Liver (tissue), 9 donors: ENCODE measurements around the gene GHRHR. TPM values are rescaled to one million over a fixed set of nuclear protein-coding genes. Genes with fewer than 3 reads are reported as not detected.

ENCODE experiments used
- DNase-seq: peaks from one replicate; pipeline ENCODE4 v3.0.0-alpha.2; 2017; ENCODE audit warnings: low spot score
- H3K27ac ChIP-seq, 2 donors: one replicate each; pipeline ENCODE4 v1.7.0; 2013; ENCODE audit warnings: inconsistent platforms in 2 of 2, low read length in 2 of 2, control low read depth in 1 of 2, low read depth in 1 of 2, mild to moderate bottlenecking in 1 of 2
- H3K27me3 ChIP-seq, 4 donors: one replicate each; pipeline versions ENCODE4 v1.6.1 to v1.7.0; 2013; ENCODE audit warnings: low read length in 3 of 4, inconsistent platforms in 1 of 4, mild to moderate bottlenecking in 1 of 4, moderate library complexity in 1 of 4; ENCODE audit not compliant: control insufficient read depth in 4 of 4, insufficient read depth in 4 of 4
- H3K36me3 ChIP-seq, 4 donors: one replicate each; pipeline versions ENCODE4 v1.6.1 to v1.7.0; 2013; ENCODE audit warnings: low read length in 3 of 4, mild to moderate bottlenecking in 3 of 4, low read depth in 1 of 4, moderate library complexity in 1 of 4; ENCODE audit not compliant: control insufficient read depth in 4 of 4, insufficient read depth in 3 of 4
- H3K4me1 ChIP-seq, 4 donors: one replicate each; pipeline versions ENCODE4 v1.6.1 to v1.7.0; 2013; ENCODE audit warnings: low read length in 3 of 4, mild to moderate bottlenecking in 3 of 4, moderate library complexity in 1 of 4; ENCODE audit not compliant: control insufficient read depth in 4 of 4, insufficient read depth in 4 of 4
- H3K4me3 ChIP-seq, 3 donors: one replicate each; pipeline versions ENCODE4 v1.6.1 to v1.7.0; 2013; ENCODE audit warnings: low read length in 3 of 3, control low read depth in 1 of 3, low read depth in 1 of 3, mild to moderate bottlenecking in 1 of 3
- H3K9ac ChIP-seq, 2 donors: one replicate each; pipeline ENCODE4 v1.7.0; 2013; ENCODE audit warnings: low read length in 2 of 2, mild to moderate bottlenecking in 2 of 2, moderate library complexity in 2 of 2, control low read depth in 1 of 2, low read depth in 1 of 2
- H3K9me3 ChIP-seq, 4 donors: one replicate each; pipeline versions ENCODE4 v1.6.1 to v1.7.0; 2013; ENCODE audit warnings: low read length in 3 of 4; ENCODE audit not compliant: control insufficient read depth in 4 of 4
- CTCF ChIP-seq: fragments of 150-350 bp; IDR thresholded peaks from 2 replicates; pipeline ENCODE4 v1.5.1; 2017; ENCODE audit warnings: improper control_type of control experiment, low read depth, low read length; ENCODE audit not compliant: missing input control
- EGR1 ChIP-seq, 2 donors: IDR thresholded peaks; 2 replicates each; pipeline ENCODE4 v1.6.1; 2016 to 2018; ENCODE audit warnings: antibody characterized with exemption in 2 of 2, low read depth in 2 of 2
- FOXA1 ChIP-seq: IDR thresholded peaks from 2 replicates; pipeline ENCODE4 v1.6.1; 2016; ENCODE audit warnings: antibody characterized with exemption
- FOXA2 ChIP-seq: IDR thresholded peaks from 2 replicates; pipeline ENCODE4 v1.6.1; 2016; ENCODE audit warnings: antibody characterized with exemption
- GABPA ChIP-seq, 2 donors: IDR thresholded peaks in 1 of 2; conservative IDR thresholded peaks in 1 of 2; 2 replicates each; pipeline ENCODE4 v1.6.1; 2016; ENCODE audit warnings: antibody characterized with exemption in 2 of 2, mild to moderate bottlenecking in 1 of 2, moderate library complexity in 1 of 2
- HNF4A ChIP-seq, 2 donors: conservative IDR thresholded peaks; 2 replicates each; pipeline ENCODE4 v1.6.1; 2016; ENCODE audit warnings: antibody characterized with exemption in 2 of 2, mild to moderate bottlenecking in 2 of 2
- HNF4G ChIP-seq: IDR thresholded peaks from 2 replicates; pipeline ENCODE4 v1.6.1; 2016; ENCODE audit warnings: antibody characterized with exemption
- JUND ChIP-seq, 2 donors: IDR thresholded peaks; 2 replicates each; pipeline ENCODE4 v1.6.1; 2016; ENCODE audit warnings: antibody characterized with exemption in 2 of 2
- MAX ChIP-seq: IDR thresholded peaks from 2 replicates; pipeline ENCODE4 v1.6.1; 2016; ENCODE audit warnings: antibody characterized with exemption
- RAD21 ChIP-seq, 2 donors: IDR thresholded peaks; 2 replicates each; pipeline ENCODE4 v1.6.1; 2016; ENCODE audit warnings: antibody characterized with exemption in 2 of 2, mild to moderate bottlenecking in 2 of 2
- REST ChIP-seq: IDR thresholded peaks from 2 replicates; pipeline ENCODE4 v1.6.1; 2016; ENCODE audit warnings: antibody characterized with exemption, mild to moderate bottlenecking
- RXRA ChIP-seq, 2 donors: IDR thresholded peaks; 2 replicates each; pipeline ENCODE4 v1.6.1; 2017 to 2018; ENCODE audit warnings: antibody characterized with exemption in 2 of 2, mild to moderate bottlenecking in 1 of 2
- SP1 ChIP-seq: IDR thresholded peaks from 2 replicates; pipeline ENCODE4 v1.6.1; 2018; ENCODE audit warnings: antibody characterized with exemption, mild to moderate bottlenecking
- TAF1 ChIP-seq: conservative IDR thresholded peaks from 2 replicates; pipeline ENCODE4 v1.6.1; 2016; ENCODE audit warnings: antibody characterized with exemption, mild to moderate bottlenecking
- YY1 ChIP-seq: IDR thresholded peaks from 2 replicates; pipeline ENCODE4 v1.6.1; 2016; ENCODE audit warnings: antibody characterized with exemption, mild to moderate bottlenecking
- ZBTB33 ChIP-seq: IDR thresholded peaks from 2 replicates; pipeline ENCODE4 v1.6.1; 2016; ENCODE audit warnings: antibody characterized with exemption
- WGBS: extraction: QIAGEN DNeasy Blood & Tissue Kit; methylation state at CpG from one replicate; pipeline ENCODE4 v1.1.7; 2013; 5-methylcytosine and 5-hydroxymethylcytosine counted together
- polyA plus RNA-seq, 2 donors: library from polyadenylated mRNA; stranded (reverse) in 1 of 2; unstranded in 1 of 2; fragments of 200-250 nt in 1 of 2; fragments of >200 nt in 1 of 2; fragmentation: Nextera tagmentation in 1 of 2; extraction: Ambion mirVana in 1 of 2; gene quantifications; one replicate each; pipeline versions ENCODE4 v1.2.1 to v1.2.3, GENCODE V29; 2013 to 2015
- total RNA-seq, 2 donors: library from RNA; depleted of rRNA; stranded (reverse); fragments of >200 nt; gene quantifications; one replicate each; pipeline ENCODE4 v1.2.3, GENCODE V29; 2014
- donor health status: healthy.
- donor health status: healthy.
- donor health status: healthy.
- donor health status: healthy.
- donor health status: healthy.

Gene GHRHR
- total and polyA plus RNA-seq, 4 donors, result 0.46 to 0.50 TPM; not detected in 2

GRCh38 chr7:30975256-30975899, 11.6 kb downstream of the GHRHR start:
- TF ChIP-seq HNF4G, result no peak
- TF ChIP-seq FOXA1, result no peak
- TF ChIP-seq YY1, result no peak
- TF ChIP-seq SP1, result no peak
- no peak for TF ChIP-seq JUND (IDR thresholded peaks at IDR 0.05)
- no peak for TF ChIP-seq REST
- TF ChIP-seq GABPA (IDR thresholded peaks at IDR 0.05 in 1 of 2, conservative IDR thresholded peaks at IDR 0.05 in 1 of 2), result no peak
- TF ChIP-seq FOXA2, result no peak
- TF ChIP-seq TAF1, result no peak
- Histone ChIP-seq H3K9me3 (no peaks in the 10 kb centered on the region), H3K36me3 (no peaks in the 10 kb centered on the region), H3K4me1 (peaks cover 0 to 7% (median 1%) of the 10 kb centered on the region in 4 donors), H3K9ac (no peak overlapping the region), H3K27me3 (no peaks in the 10 kb centered on the region), H3K27ac (no peak overlapping the region), H3K4me3 (no peak overlapping the region)
- 83% methylated on average over 5 of the region's 5 CpGs for WGBS
- DNase-seq, result peak; percentile 19

- WGBS, result 87% methylated on average over 5 of the region's 5 CpGs
Measured at GRCh38 chr7:30976381-30976780, 12.6 kb downstream of the GHRHR start.

More at GRCh38 chr7:30976381-30976780, 12.6 kb downstream of the GHRHR start:
- Histone ChIP-seq H3K9me3 (no peaks in the 10 kb centered on the region), H3K4me3 (no peak overlapping the region), H3K4me1 (peaks cover 0 to 4% (median 1%) of the 10 kb centered on the region in 4 donors), H3K27ac (no peak overlapping the region), H3K9ac (no peak overlapping the region), H3K36me3 (no peaks in the 10 kb centered on the region), H3K27me3 (no peaks in the 10 kb centered on the region)
- DNase-seq, result no peak
- TF ChIP-seq ZBTB33, result no peak
- no peak for TF ChIP-seq FOXA2
- no peak for TF ChIP-seq MAX
- no peak for TF ChIP-seq HNF4A (conservative IDR thresholded peaks at IDR 0.05)
- TF ChIP-seq JUND (IDR thresholded peaks at IDR 0.05), result no peak
- no peak for TF ChIP-seq RAD21 (IDR thresholded peaks at IDR 0.05)
- TF ChIP-seq YY1, result no peak
- TF ChIP-seq CTCF, result no peak
- TF ChIP-seq SP1, result no peak
- TF ChIP-seq FOXA1, result no peak
- no peak for TF ChIP-seq TAF1
- no peak for TF ChIP-seq RXRA (IDR thresholded peaks at IDR 0.05)
- no peak for TF ChIP-seq EGR1 (IDR thresholded peaks at IDR 0.05; ENCODE audit: low read depth in 2 of 2)
- no peak for TF ChIP-seq HNF4G
